ENCODE results near the gene MACROD2.

DNA sequence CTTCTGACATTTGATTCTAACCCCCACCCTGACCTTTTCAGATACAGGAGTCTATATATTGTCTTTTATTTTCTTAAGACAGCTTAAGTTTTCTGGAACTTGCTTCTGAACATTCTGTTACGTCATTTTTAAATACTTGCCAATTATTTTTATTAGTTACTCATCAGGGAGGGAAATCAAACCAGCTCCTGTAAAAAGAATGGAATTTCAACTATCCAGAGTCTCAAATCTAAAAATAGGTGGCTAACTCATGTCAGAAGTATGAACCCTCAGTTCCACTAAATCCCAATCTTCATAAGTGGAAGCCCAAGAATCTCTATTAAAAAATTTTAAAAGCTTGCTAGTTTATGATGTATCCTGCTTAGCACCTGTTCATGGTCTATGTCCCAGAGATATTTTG is 1677.9 kb downstream of the MACROD2 start:
- TF ChIP-seq POLR2A (IDR thresholded peaks at IDR 0.05) (no peak), CTCF (IDR thresholded peaks at IDR 0.05) (no peak)
